GM13976 (cell line): ENCODE measurements around the gene COL9A1.

ENCODE experiments used
- DNase-seq: peaks from one replicate; pipeline ENCODE4 v3.0.0; 2012; ENCODE audit warnings: low spot score
- CTCF ChIP-seq: IDR thresholded peaks from 2 replicates; pipeline ENCODE4 v1.5.1; 2012; ENCODE audit warnings: borderline replicate concordance, mild to moderate bottlenecking; ENCODE audit not compliant: insufficient read depth; ENCODE audit errors: extremely low read depth, missing control alignments, control extremely low read depth
- in situ Hi-C: fragments of 300-500 bp; cut with MboI; formaldehyde crosslinking; loops from one replicate; pipeline ENCODE4 v1.12.0; 2022; ENCODE audit warnings: low sequenced_read_pairs, mixed read lengths, inconsistent platforms; ENCODE audit not compliant: unreplicated experiment

Gene COL9A1

GRCh38 chr6:70292193-70292592 is 10.7 kb downstream of the COL9A1 start:
- TF ChIP-seq CTCF: no peak
- DNase-seq: no peak
- in situ Hi-C loops: no loop called here

GRCh38 chr6:70289299-70289698 is 13.6 kb downstream of the COL9A1 start:
- TF ChIP-seq CTCF: no peak
- in situ Hi-C loops: no loop called here
- DNase-seq: no peak

GRCh38 chr6:70286905-70287304 is 16.0 kb downstream of the COL9A1 start:
- in situ Hi-C loops: no loop called here
- no peak for DNase-seq
- TF ChIP-seq CTCF: no peak

GRCh38 chr6:70285201-70285600 is 17.7 kb downstream of the COL9A1 start:
- in situ Hi-C loops: no loop called here
- DNase-seq: no peak
- TF ChIP-seq CTCF: no peak

GRCh38 chr6:70282919-70283461 is 19.9 kb downstream of the COL9A1 start:
- no peak for DNase-seq
- in situ Hi-C loops: no loop called here
- no peak for TF ChIP-seq CTCF

GRCh38 chr6:70282312-70282918 is 20.5 kb downstream of the COL9A1 start:
- DNase-seq: no peak
- in situ Hi-C loops: no loop called here
- TF ChIP-seq CTCF: no peak

GRCh38 chr6:70281923-70282311 is 21.0 kb downstream of the COL9A1 start:
- no peak for TF ChIP-seq CTCF
- in situ Hi-C loops: no loop called here
- no peak for DNase-seq
